ENCODE data around the gene DLG2. TPM values are rescaled to one million over a fixed set of nuclear protein-coding genes. Genes with fewer than 3 reads are reported as not detected.

Gene DLG2
- total RNA-seq, 3 donors from 2014 or later: 4.3 to 12.3 (median 6.9) TPM

DNA sequence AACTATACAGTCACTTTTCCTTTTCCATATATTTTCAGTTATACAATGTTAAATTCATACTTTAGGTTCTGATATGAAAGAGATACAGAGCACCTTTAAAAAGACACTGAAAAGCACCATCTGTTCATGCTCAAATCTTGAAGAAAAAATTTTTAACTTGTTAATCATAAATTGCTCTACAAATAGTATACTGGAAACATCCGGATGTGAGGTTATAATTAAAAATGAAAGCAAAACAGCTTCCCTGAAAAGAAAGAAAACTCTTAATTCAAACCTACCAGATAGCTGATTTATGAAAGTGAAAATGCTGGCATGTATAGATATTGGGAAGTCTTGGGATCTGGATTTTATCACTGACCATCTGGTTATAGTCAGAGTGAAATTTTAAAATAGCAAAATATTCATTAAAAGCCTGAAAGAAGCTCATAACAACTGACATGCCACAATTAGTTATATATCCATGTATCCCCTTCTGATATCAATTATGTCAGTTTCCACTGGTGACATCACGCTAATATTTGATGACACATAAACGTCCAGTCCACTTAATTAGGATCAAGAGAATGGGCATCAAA is 740.0 kb downstream of the DLG2 start:
- H3K27ac ChIP-seq: no peak overlapping the region
- H3K4me1 ChIP-seq: no peaks in the 10 kb centered on the region
- intact Hi-C loops (cut with DNase I; ENCODE audit: low total_unique reads): no loop called here
- no peak for DNase-seq (ENCODE audit: low spot score in 2 of 2)
- TF ChIP-seq POLR2A (IDR thresholded peaks at IDR 0.05): no peak
- TF ChIP-seq POLR2AphosphoS5 (IDR thresholded peaks at IDR 0.05): no peak
- TF ChIP-seq, protein P1, sequence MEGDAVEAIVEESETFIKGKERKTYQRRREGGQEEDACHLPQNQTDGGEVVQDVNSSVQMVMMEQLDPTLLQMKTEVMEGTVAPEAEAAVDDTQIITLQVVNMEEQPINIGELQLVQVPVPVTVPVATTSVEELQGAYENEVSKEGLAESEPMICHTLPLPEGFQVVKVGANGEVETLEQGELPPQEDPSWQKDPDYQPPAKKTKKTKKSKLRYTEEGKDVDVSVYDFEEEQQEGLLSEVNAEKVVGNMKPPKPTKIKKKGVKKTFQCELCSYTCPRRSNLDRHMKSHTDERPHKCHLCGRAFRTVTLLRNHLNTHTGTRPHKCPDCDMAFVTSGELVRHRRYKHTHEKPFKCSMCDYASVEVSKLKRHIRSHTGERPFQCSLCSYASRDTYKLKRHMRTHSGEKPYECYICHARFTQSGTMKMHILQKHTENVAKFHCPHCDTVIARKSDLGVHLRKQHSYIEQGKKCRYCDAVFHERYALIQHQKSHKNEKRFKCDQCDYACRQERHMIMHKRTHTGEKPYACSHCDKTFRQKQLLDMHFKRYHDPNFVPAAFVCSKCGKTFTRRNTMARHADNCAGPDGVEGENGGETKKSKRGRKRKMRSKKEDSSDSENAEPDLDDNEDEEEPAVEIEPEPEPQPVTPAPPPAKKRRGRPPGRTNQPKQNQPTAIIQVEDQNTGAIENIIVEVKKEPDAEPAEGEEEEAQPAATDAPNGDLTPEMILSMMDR (IDR thresholded peaks at IDR 0.05): no peak
- no peaks in the 10 kb centered on the region for H3K36me3 ChIP-seq
- no peaks in the 10 kb centered on the region for H3K27me3 ChIP-seq
- no peaks in the 10 kb centered on the region for H3K9me3 ChIP-seq
- H3K4me3 ChIP-seq: no peak overlapping the region

GRCh38 chr11:84886344-84886743 is 740.8 kb downstream of the DLG2 start:
- no peaks in the 10 kb centered on the region for H3K36me3 ChIP-seq
- H3K4me3 ChIP-seq: no peak overlapping the region
- intact Hi-C loops (cut with DNase I; ENCODE audit: low total_unique reads): no loop called here
- no peaks in the 10 kb centered on the region for H3K27me3 ChIP-seq
- DNase-seq (ENCODE audit: low spot score in 2 of 2): no peak
- no peaks in the 10 kb centered on the region for H3K4me1 ChIP-seq
- TF ChIP-seq POLR2A (IDR thresholded peaks at IDR 0.05) (no peak), POLR2AphosphoS5 (IDR thresholded peaks at IDR 0.05) (no peak)
- TF ChIP-seq, protein P1 (IDR thresholded peaks at IDR 0.05): no peak
- no peak overlapping the region for H3K27ac ChIP-seq
- no peaks in the 10 kb centered on the region for H3K9me3 ChIP-seq

GRCh38 chr11:84884836-84885235 is 742.3 kb downstream of the DLG2 start:
- H3K4me3 ChIP-seq: no peak overlapping the region
- H3K27me3 ChIP-seq: no peaks in the 10 kb centered on the region
- no peaks in the 10 kb centered on the region for H3K9me3 ChIP-seq
- TF ChIP-seq POLR2AphosphoS5 (IDR thresholded peaks at IDR 0.05) (no peak), POLR2A (IDR thresholded peaks at IDR 0.05) (no peak)
- TF ChIP-seq, protein P1 (IDR thresholded peaks at IDR 0.05): no peak
- H3K27ac ChIP-seq: no peak overlapping the region
- no peak for DNase-seq (ENCODE audit: low spot score in 2 of 2)
- no peaks in the 10 kb centered on the region for H3K4me1 ChIP-seq
- intact Hi-C loops (cut with DNase I; ENCODE audit: low total_unique reads): no loop called here
- no peaks in the 10 kb centered on the region for H3K36me3 ChIP-seq

DNA sequence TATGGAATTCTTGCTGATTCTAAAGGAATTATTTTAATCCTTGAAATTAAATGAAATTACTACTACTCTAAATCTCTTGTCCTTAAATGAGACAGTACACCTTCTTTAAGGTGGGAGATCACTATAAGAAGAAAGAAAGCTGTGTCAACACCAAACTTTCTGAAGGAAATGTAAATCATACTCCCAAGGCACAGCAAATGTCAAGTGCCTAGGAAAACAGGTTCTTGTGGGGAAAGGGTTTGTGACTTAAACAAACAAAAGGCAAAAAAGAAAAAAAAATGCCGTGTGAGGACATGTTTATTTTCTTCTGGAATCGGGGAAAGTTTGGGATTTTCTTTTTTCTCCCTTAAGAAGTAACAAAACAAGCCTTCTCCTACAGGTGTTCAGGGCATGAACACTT is 745.1 kb downstream of the DLG2 start:
- H3K9me3 ChIP-seq: no peaks in the 10 kb centered on the region
- no peak for DNase-seq (ENCODE audit: low spot score in 2 of 2)
- H3K27ac ChIP-seq: no peak overlapping the region
- TF ChIP-seq, protein P1 (IDR thresholded peaks at IDR 0.05): no peak
- no peak for TF ChIP-seq POLR2AphosphoS5 (IDR thresholded peaks at IDR 0.05)
- no peak for TF ChIP-seq POLR2A (IDR thresholded peaks at IDR 0.05)
- no peaks in the 10 kb centered on the region for H3K4me1 ChIP-seq
- H3K27me3 ChIP-seq: no peaks in the 10 kb centered on the region
- no peak overlapping the region for H3K4me3 ChIP-seq
- no peaks in the 10 kb centered on the region for H3K36me3 ChIP-seq
- intact Hi-C loops (cut with DNase I; ENCODE audit: low total_unique reads): no loop called here

GRCh38 chr11:84871116-84871515 is 756.0 kb downstream of the DLG2 start:
- no peak for TF ChIP-seq POLR2A (IDR thresholded peaks at IDR 0.05)
- TF ChIP-seq, protein P1 (IDR thresholded peaks at IDR 0.05): no peak
- TF ChIP-seq POLR2AphosphoS5 (IDR thresholded peaks at IDR 0.05): no peak
- DNase-seq (ENCODE audit: low spot score in 2 of 2): no peak
- intact Hi-C loops (cut with DNase I; ENCODE audit: low total_unique reads): no loop called here
- Histone ChIP-seq H3K36me3 (no peaks in the 10 kb centered on the region), H3K27ac (no peak overlapping the region), H3K4me1 (no peaks in the 10 kb centered on the region), H3K9me3 (no peaks in the 10 kb centered on the region), H3K4me3 (no peak overlapping the region), H3K27me3 (no peaks in the 10 kb centered on the region)
